ENCODE results near the gene CNGA3.

DNA sequence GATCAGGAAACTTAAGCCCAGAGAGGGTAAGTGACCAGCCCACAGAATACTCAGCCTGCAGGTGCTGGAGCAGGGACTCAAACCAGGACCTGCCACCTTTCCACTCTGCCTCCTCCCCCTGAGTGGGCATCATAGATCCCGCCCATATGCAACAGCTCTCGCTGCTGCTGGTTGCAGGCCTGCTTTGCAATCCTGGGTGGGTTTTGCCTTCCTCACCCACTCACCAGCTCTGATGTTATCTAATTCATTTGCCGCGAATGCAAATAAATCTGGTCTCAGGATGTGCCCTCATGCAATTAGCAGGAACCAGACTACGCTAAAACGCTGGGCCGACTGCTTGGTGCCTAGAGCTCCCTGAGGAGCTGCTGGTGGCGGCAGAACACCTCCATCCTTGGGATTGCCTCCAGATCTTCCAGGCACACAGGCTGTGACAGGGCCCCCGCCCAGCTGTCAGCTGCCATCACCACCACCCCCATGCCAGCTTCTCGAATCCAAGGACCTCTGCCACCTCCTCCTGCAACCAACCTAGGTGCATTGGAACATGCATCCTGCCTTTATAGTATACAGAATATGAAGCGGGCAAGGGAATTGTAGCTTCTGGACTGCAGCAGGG lies 28.8 kb downstream of the CNGA3 start:
- TF ChIP-seq, protein P1, sequence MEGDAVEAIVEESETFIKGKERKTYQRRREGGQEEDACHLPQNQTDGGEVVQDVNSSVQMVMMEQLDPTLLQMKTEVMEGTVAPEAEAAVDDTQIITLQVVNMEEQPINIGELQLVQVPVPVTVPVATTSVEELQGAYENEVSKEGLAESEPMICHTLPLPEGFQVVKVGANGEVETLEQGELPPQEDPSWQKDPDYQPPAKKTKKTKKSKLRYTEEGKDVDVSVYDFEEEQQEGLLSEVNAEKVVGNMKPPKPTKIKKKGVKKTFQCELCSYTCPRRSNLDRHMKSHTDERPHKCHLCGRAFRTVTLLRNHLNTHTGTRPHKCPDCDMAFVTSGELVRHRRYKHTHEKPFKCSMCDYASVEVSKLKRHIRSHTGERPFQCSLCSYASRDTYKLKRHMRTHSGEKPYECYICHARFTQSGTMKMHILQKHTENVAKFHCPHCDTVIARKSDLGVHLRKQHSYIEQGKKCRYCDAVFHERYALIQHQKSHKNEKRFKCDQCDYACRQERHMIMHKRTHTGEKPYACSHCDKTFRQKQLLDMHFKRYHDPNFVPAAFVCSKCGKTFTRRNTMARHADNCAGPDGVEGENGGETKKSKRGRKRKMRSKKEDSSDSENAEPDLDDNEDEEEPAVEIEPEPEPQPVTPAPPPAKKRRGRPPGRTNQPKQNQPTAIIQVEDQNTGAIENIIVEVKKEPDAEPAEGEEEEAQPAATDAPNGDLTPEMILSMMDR (IDR thresholded peaks at IDR 0.05): no peak
- TF ChIP-seq POLR2A (IDR thresholded peaks at IDR 0.05): no peak
